ENCODE data around the gene TMTC3. TPM values are rescaled to one million over a fixed set of nuclear protein-coding genes. Genes with fewer than 3 reads are reported as not detected.

Gene TMTC3
- total RNA-seq, 1 experiment from 2014 or later, result 30.5 TPM

DNA sequence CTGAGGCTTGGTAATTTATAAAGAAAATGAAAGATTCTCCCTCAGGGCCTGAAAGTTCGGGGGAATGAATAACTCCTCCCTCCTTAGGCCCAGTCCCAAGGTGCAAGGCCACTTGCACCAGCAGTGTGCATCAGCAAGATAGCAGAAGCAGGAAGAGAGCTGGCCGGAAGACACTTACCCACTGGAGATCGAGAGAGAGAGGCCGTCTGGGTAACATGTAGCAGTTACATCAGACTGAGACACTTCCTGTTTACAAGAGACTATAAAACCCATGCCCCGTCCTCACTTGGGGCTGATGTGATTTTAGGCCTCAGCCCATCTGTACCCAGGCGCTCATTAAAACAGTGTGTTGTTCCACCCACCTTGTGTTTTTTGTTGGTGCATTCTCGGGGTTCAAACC is 85.2 kb downstream of the TMTC3 start:
- DNase-seq (ENCODE audit: low spot score), result no peak

- DNase-seq (ENCODE audit: low spot score), result no peak
Measured at GRCh38 chr12:88227871-88228270, 85.8 kb downstream of the TMTC3 start.

- no peak for DNase-seq (ENCODE audit: low spot score)
Measured at GRCh38 chr12:88228720-88229119, 86.6 kb downstream of the TMTC3 start.

GRCh38 chr12:88230271-88230670 is 88.2 kb downstream of the TMTC3 start:
- DNase-seq (ENCODE audit: low spot score), result no peak

GRCh38 chr12:88235183-88235833 is 93.2 kb downstream of the TMTC3 start:
- DNase-seq (ENCODE audit: low spot score), result no peak

DNA sequence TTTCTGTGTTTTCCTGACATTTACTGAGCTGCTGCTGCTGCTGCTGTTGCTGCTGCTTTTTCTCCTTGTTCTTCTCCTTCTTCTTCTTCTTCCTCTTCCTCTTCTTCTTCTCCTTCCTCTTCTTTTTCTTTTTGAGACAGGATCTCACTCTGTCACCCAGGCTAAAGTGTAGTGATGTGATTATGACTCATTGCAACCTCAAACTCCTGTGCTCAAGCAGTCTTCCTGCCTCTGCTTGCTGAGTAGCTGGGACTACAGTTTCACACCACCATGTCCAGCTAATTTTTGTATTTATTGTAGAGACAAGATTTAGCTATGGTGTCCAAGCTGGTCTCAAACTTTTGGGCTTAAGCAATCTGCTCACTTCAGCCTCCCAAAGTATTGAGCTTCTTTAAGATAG is 95.8 kb downstream of the TMTC3 start:
- peak; percentile 48 for DNase-seq (ENCODE audit: low spot score)

- no peak for DNase-seq (ENCODE audit: low spot score)
Measured at GRCh38 chr12:88238406-88238805, 96.3 kb downstream of the TMTC3 start.

DNA sequence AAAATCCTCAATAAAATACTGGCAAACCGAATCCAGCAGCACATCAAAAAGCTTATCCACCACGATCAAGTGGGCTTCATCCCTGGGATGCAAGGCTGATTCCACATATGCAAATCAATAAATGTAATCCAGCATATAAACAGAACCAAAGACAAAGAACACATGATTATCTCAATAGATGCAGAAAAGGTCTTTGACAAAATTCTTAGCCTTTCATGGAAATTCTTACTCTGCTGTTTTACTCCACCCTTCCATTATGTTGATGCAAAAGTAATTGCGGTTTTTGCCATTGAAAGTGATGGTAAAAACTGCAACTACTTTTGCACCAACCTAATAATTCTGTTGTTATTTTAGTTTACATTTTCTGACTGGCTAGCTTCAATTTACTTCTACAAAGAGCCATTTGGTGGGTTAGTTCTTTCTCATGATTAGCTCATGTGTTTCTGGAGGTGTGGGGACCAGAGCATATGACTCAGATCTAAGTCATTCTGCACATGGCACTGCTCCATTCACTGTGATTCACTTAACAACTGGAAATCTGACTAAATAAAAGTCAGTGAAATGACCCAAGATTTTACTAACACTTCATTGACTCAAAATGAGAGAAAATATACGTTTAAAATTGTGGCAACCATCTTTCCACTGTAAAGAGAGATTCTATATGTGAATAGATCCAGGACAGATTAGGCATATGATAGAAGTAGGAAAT is 99.9 kb downstream of the TMTC3 start:
- DNase-seq (ENCODE audit: low spot score), result peak; percentile 89

DNA sequence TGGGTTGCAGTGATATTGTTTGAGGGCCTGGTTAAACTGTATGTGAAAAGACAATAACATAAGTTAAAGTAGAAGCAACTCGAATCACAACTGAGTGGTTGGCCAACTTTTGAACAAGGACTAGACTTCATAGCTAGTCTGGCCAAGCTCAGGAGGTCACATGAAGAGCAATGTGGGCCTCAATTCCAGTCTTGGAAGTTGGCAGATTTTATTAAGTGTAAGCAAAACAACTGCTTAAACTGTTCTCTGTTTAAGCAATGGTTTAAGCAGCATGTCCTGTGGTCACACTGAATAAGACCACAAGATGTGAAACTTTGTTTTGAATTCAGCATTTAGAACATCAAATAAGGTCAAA is 100.4 kb downstream of the TMTC3 start:
- DNase-seq (ENCODE audit: low spot score), result peak; percentile 66

GRCh38 chr12:88242939-88243338 is 100.8 kb downstream of the TMTC3 start:
- DNase-seq (ENCODE audit: low spot score), result no peak

- no peak for DNase-seq (ENCODE audit: low spot score)
Measured at GRCh38 chr12:88243982-88244381, 101.9 kb downstream of the TMTC3 start.

DNA sequence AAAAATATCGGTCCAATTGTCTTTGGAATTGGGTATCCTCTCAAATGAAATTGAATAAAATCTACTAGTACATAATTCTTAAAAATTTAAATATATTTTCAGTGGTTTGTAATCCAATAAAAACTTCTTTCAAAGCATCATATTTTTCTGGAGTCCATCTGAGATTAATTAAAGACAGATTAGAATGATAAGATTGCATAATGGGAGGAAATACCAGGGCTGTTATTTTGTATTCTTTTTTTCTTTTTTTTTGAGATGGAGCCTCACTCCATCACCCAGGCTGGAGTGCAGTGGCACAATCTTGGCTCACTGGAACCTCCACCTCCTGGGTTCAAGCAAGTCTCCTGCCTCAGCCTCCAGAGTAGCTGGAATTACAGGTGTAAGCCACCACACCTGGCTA is 103.8 kb downstream of the TMTC3 start:
- no peak for DNase-seq (ENCODE audit: low spot score)

DNA sequence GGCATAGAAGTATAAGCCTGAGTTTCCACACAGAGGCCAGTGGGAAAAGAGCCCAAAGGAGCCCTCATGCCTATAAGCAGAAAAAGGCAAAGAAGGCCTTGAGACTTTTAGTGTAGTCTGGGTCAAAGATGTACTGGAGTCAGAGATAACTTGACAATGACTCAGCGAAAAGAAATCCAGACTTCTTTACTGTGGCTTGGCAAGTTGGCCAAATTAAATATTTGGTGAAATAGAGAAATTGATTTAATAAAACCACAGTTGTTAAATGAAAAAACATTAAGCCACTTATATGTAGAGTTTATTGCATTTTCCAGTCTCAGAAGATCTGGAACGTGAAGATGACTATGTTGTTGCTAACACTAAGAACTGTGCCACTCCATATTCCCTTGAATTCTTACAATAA is 105.1 kb downstream of the TMTC3 start:
- DNase-seq (ENCODE audit: low spot score), result peak; percentile 49

DNA sequence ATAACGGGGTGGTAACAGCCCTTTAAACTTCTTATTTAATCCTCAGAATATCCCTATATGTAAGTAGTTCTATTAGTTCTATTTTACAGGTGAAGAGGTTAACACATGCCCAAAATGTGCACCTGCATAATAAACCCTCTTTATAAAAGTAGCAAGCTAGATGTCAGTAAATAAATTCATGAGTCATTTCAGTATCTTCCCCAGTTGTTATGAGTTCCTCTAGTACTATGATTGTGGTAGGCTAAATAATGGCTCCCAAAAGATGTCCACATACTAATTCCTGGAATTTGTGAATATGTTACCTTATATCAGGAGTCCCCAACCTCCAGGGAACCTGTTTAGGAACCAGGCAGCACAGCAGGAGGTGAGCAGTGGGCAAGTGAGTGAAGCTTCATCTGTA is 106.5 kb downstream of the TMTC3 start:
- DNase-seq (ENCODE audit: low spot score), result no peak

Other genes with a start within 250 kb of the TMTC3 start
- gene C12orf50, start 112.9 kb upstream of the TMTC3 start, total RNA-seq (2014; rRNA removed; shearing (Covaris generic)), result not detected in 2 replicates
- 6.3 and 7.5 TPM in 2 replicates for gene CEP290, start 219 bp upstream of the TMTC3 start, total RNA-seq (2014; rRNA removed; shearing (Covaris generic))

Data from H4 (cell line).